GM18909 (cell line): ENCODE data around the gene TMEM128.
"Not testable (repeated sequence)": the region's sequence is repeated elsewhere in the genome, so short reads cannot be mapped to it uniquely, and the experiment has no call there.

Experiments used
- ATAC-seq: cut with Tn5 transposase; IDR thresholded peaks from one replicate; pipeline ENCODE4 v1.9.1; 2021; ENCODE audit warnings: mild to moderate bottlenecking; ENCODE audit not compliant: unreplicated experiment, poor library complexity

The TMEM128 gene

DNA sequence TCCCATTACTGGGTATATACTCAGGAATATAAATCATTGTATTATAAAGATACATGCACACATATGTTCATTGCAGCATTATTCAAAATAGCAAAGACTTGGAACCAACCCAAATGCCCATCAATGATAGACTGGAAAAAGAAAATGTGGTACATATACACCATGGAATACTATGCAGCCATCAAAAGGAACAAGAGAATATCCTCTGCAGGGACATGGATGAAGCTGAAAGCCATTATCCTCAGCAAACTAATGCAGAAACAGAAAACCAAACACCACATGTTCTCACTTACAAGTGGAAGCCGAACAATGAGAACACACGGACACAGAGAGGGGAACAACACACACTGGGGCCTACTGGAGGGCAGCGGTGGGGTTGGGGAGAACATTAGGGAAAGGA, 9.7 kb upstream of the TMEM128 start:
- ATAC-seq, result not testable (repeated sequence)

DNA sequence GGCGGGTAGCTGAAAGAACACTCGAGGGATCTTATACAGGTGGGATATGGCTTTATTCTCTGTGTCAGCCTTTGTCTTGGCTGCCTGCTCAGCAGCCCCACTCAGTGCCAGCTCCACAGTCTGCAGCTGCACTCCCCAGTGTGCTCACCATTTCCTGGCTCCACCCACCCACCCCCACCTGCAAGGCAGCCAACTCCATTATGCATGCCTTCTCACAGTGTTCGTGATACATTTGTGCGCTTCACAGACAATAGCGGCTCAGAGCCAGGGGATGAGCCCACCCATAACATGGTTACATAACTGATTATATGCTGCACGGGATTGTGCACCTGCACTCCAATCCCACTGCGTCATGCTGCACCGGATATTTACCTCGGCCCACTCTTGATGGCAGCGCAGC, 8.8 kb upstream of the TMEM128 start:
- no peak for ATAC-seq

DNA sequence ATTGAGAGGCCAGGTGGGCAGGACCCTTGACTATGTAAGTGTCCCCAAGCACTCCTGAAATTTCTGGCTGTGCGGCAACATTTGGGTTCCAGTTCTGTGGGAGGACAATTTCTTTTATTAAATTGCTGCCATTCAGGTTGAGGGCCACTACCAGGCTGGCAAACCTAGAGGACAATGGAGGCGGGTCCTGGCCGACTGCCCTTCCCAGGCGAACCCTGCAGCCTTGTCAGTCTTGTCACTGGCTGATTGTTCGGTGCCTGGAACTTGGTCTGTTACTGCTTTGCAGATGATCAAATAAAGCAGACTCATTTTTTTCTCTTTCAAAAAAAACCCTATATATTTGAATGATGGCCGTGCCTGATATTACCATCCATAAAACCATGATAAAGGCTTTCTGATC, 6.6 kb upstream of the TMEM128 start:
- no peak for ATAC-seq

DNA sequence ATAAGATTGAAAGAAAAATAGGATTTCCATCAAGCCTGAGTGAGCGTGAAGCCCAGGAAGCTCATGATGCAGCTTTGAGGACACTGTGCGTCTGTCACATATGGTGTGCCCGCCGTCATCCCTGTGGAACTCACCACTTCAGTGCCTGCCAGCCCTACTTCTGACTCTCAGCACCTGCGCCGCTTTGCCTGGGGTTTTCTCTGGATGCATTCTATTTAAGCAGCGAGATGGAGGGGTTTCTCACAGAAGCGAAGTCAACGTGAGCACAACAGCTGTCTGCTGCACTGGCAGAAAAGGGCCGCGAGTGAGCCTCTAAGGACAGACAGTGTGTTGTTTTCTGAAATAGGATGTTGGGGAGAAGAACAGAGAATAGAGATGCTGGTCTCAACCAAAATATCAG, 6.2 kb upstream of the TMEM128 start:
- ATAC-seq, result no peak

DNA sequence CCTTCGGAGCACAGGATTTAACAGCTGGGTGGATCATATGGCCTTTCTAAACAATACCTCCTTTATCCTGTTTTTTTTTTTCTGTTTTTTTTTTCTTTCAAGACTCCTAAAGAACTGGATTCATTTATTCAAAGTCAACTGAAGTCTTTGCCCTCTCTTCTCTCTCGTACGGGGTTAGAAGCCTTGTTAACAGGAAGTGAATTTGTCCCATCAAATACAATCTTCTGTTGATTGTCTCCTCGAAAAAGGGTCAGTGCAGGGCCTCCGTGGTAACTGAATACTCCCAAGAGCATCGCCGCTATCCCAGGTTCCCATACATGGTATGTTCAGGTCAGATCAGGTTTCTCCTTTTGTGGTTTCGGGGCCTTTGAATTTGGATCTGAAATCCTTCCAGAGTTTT, 1.8 kb upstream of the TMEM128 start:
- ATAC-seq, result no peak

DNA sequence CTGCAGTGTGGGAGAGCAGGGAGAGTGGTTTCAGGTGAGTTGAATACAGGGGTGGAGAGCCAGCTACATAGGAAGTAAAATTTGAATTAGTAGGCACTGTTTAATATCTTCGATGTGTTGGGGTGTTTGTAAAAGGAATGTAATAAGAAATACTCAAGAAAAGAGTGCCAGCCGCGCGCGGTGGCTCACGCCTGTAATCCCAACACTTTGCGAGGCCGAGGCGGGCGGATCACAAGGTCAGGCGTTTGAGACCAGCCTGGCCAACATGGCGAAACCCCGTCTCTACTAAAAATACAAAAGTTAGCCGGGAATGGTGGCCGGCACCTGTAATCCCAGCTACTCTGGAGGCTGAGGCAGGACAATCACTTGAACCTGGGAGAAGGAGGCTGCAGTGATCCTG, 1.3 kb upstream of the TMEM128 start:
- ATAC-seq, result not testable (repeated sequence)

DNA sequence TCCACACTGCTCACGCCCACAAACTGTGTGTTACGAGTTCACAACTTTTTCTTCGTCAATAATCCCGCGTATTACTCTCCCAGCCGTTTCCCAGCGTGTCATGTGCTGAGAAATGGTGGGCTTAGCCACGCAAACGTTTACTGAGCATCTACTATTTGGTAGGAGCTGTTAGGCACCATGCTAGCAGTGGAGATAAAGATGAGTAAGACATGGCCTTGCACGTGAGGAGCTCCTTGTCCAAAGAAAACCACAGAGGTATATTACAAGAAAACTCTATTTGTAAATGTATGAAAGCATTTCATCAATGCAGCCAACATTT, 821 bp upstream of the TMEM128 start:
- no peak for ATAC-seq

DNA sequence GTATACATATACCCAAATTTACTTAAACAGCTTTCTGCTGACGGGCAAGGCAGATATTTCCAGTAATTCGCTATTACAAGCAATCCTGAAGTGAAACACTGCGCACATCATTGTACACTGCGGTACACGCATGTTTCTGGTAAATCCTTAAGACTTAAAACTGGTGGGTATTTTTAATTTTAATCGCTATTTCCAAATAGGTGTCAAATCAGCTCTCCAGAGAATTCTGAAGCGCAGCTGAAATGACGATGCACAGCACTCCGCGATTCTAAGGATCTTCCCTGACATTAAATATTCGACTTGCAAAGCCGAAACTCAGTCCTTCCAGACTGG, 361 bp downstream of the TMEM128 start:
- peak; percentile 9 for ATAC-seq

DNA sequence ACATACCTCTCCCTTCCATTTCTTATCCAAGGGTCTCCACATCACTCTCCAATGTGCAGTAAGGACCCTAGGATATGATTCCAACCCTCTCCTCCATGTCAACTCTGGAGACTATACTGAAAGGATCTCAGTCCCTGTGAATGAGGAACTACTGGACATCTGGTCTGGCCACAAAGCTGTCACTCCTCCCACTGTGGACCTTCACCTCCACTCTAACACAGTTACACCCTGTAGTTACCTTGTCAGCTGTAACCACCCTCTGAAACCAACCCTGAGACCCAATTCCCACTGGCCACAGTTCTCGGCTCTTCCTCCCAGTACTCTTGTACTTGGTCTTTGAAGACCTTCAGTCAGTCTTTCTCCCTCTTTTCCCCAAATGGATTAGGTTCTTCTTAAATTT, 2.9 kb downstream of the TMEM128 start:
- ATAC-seq, result no peak

DNA sequence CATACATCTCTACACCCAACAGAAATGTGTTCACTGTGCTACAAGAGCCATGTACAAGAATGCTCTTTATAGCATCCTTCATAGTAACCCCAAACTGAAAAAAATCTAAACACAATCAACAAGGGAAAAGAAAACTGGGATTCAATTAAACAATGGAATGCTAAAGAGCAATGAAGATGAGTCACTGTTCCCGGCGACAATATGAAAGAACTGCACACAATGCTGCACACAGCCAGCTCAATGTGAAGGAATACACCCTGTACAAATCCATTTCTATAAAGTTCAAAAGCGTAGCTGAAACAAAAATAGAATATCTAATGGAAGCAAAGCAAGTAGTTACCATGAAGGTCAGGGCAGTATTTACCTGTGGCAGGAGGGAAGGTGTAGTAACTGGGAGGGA, 8.5 kb downstream of the TMEM128 start:
- not testable (repeated sequence) for ATAC-seq

DNA sequence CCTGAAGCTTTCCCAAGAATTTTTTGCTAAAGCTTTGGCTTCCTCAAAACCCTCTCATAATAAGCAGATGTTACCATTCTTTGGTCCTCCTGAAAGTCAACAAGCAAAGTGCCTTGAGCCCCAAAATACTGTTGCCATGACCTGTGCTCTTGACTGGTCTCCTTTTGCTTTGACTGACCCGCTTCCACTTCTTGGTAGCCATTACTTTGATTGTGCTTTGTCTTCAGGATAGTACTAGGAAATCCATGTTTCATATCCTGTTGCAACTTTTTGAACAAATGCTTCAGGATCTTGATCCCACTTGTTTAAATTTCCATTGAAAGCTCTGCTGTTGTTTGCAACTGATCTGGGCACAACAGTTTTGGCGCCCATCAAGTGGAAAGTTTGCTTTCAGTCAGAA, 14.4 kb downstream of the TMEM128 start:
- no peak for ATAC-seq

DNA sequence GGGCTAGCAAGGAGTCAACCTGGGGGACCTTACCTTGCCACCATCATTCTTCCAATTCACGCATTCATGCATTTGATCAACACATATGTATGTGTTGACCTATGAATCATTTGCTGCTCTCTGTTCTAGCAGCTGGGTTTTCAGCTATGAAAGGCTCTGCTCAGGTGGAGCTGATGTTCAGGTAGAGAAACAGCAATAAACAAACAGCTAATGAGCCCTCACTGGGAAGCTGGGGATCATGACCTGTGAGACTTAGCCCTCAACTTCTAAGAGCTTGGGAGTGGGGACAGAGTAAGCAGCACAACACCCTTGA, 19.7 kb downstream of the TMEM128 start:
- no peak for ATAC-seq

DNA sequence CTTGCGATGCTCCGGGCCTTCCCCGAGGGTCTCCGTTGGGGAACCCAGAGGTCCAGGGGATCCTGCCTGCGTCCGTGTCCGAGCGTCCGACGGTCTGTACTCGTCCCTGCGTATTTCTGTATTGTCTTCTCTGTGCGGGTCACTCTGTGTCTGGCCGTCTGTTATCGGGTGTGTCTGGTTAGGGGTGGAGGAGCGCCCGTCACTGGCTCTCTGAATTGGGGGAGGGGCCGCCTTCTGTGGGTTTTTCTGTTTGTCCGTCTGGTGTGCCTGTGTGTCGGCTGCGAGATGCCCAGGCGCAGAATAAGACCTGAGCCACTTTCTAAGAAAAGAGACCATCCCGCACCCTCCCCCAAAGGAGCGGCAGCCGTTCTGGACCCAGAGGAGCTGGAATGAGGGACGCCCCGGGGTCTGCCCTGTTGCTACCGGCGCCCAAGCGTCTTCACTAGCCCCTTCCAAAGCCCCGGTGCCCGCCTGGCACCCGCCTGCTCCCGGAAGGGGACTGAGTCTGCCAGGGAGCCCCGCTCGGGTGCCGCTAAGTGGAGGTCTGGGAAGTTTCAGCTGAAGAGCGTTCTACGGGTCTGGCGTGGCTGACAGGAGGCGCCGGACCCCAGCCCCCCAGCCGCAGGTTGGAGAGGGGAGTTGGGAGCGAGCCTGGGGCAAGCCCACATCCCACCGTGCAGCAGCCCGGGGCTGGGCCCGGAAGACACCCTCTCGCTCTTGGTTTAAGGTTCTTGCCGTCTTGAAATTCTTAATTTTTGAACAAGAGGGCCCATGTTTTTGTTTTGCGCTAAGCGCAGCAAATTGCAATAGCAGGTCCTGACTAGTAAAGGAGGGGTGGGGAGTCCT, 20.3 kb downstream of the TMEM128 start:
- ATAC-seq, result no peak

DNA sequence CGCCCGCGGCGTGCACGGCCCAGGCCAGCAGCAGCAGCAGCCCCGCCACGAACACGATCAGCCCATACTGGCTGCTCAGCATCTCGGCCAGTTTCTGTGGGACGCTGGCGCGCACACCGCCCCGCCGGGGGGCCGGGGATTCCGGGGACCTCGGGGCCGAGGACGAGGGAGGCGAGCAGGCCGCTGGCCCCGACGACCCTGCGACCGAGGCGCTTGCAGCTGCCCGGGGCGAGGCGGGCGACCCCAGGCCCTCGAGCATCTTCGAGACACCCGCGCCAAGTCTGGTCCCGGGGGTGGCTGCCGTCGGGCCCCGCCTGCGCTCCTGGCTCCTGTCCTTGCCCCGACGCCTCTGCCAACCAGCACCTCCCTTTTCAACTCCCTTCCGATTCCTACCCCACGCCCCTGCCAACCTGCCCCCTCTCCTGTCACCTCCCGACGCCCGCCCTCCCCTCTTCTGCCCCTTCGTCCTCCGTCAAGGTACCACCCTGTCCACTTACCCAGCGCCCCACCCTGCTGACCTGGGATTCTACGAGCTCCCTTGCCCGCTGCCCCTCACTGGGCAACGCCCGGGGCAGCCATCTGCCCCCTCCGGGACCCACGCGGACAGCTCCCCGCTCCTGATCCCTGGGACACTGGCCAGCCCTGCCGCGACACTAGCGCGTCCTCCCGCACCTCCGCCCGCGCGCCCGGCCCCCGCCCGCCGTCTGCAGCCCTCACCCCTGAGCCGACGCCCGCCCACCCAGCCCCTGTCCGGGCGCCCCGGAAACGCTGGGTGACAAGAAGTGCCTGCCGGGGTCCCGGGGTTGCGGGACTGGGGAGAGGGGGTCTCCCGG, 21.2 kb downstream of the TMEM128 start, which contains the start of gene OTOP1:
Gene OTOP1, minus strand, starts transcription at position 324 of the 833 bp plus-strand sequence. Its CDS starts 65 bp downstream, at position 259.
- no peak for ATAC-seq

DNA sequence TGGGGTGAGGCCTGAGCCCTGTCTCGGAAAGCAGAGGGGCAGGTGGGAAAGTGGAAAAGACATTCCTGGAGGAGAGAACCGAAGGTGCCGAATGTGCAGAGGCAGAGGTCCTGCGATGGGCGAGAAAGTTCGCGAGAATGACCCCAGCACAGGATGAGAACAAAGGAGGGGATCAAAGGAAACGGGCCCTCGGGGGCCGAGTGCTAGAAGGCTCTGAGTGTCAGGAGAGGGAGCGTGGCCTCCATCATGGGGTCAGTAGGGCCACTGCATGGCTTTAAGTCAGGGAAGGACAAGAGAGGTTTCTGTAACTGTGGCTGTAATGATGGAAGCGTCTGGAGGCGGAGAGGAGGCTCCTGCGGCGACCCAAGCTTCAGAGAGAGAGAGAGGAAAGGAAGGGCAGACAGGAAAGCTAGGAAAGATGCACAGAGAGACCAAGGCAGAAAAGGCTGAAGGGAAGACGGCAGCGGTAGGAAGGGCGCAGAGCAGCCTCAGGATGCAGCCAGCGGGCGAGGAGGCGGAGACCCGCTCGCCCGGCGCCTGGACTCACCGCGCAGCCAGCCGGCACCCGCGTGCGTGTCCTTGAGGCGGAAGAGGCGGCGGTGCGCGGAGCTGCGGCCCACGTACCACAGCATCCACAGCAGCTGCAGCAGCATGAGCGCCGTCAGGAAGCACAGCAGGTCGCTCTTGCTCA, 22.0 kb downstream of the TMEM128 start:
- ATAC-seq, result no peak

DNA sequence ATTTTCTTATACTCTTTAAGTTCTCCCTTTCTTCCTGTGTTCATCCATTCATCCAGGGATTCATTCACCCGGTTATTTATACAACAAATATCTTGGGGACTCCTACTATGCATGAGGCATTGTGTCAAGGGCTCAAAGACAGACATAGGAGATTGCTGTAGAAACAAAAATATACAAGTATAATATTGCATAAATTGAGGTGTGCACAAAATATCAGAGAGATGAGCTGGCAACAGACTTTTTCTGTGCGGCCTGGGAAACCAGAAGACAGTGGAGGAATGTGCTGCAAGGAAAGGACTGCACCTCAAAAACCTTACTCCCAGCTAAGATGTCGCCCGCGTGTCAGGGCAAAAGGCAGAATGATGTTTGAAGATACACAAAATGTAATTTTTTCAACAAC, 30.9 kb downstream of the TMEM128 start:
- ATAC-seq, result no peak

DNA sequence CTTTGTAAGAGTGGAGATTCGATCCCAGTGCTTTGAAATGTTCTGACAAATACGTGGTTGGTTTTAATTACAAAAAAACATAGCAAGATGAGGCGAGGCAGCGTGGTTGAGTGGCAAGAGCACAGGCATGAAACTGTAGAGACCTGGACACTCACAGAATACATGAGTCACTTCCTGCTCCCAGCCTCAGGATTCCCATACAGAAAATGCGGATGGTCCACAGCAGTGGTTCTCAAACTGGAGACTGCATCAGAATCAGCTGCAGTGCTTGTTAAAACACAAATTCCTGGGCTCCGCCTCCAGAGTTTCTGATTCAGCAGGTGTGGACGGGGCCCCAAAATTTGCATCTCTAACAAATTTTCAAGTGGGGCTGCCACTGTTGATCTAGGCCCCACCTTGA, 31.4 kb downstream of the TMEM128 start:
- no peak for ATAC-seq

DNA sequence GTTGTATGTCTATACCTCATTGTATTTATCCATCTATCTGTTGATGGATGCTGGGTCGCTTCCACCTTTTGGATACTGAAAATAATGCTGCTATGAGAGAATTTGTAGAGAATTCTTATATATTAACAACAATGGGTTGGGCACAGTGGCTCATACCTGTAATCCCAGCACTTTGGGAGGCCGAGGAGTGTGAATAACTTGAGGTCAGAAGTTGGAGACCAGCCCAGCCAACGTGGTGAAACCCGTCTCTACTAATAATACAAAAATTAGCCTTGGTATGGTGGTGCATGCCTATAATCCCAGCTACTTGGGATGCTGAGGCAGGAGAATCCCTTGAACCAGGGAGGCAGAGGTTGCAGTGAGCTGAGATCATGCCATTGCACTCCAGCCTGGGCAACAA, 34.3 kb downstream of the TMEM128 start:
- ATAC-seq, result not testable (repeated sequence)

DNA sequence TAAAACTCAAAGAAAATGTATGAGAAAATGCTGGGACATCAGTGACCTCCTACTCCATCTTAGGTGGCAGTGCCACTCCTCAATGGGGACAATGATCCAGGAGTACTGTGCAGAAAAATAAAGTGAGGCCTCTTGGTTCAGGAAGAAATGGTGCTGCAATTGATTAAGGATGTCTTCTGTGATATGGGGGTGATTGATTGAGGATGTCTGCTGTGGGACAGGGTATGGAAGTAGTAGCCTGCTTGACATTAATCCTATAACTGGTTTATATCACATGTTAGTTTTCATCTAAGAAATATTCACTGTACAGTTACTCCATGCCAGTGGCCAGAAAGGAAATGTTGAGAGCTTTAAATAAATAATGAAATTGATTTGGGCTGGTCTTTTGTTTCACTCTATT, 41.8 kb downstream of the TMEM128 start:
- ATAC-seq, result no peak

DNA sequence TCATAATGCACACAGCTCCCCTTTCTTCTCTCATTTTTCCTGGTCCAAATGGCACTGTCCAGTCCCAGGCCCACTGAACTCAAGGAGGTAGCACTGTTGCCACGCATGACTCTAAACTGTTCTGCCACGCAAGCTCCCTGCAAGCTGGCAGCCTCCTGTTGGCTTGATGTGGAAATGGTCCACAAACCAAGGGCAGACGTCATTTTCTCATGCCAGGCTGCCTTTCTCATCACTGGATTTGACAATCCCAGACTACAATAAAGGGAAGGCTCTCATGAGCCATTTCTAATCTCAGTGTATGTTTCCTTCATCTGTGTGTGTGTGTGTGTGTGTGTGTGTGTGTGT, 43.6 kb downstream of the TMEM128 start:
- ATAC-seq, result no peak

DNA sequence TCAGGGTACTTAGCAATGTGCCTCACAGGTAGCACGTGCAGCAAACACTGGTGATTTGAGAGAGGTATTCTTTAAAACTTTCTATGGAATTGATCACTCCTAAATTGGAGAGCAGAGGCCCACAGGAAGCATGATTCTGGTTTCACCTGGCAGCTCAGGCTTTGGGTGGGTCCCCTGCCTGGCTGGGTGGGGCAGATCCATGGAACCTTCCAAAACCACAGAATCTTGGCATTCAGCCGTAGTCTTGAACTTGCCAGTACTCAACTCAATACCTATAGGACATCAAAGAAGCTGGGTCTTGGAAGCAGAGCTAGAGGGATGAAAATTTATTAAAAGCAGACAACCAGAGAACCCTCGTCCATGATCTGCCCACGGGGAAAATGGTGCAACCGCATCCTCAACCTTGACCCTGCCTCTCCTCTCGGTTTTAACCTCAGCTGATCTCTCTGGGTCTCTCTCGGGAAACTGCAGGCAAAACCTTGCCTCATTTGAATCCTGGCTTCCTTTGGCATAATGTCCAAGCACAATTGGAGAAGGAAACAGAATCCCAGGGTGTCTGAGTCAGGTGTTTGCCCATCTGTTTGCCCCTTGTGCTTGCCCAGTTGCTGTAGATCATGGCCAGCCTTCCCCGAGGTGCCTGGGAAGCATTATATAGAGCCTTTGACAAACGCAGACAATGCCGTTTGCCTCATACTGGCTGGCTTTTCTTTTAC, 44.2 kb downstream of the TMEM128 start:
- no peak for ATAC-seq
